PC-3 (cell line): Measurements from ENCODE around the gene FAM131A.

Experiments used
- CTCF ChIP-seq: fragments of 300-600 bp; sonication (generic); conservative IDR thresholded peaks from 2 replicates; pipeline ENCODE4 v1.5.1; 2017; ENCODE audit warnings: antibody characterized with exemption, low read depth, mild to moderate bottlenecking, low read length
- EZH2 ChIP-seq: fragments of 300-600 bp; sonication (generic); IDR thresholded peaks from one replicate; pipeline ENCODE4 v1.6.1; 2017; ENCODE audit warnings: antibody characterized with exemption, mild to moderate bottlenecking, low read length; ENCODE audit not compliant: unreplicated experiment
- EZH2phosphoT487 ChIP-seq: fragments of 300-600 bp; sonication (generic); IDR thresholded peaks from 2 replicates; pipeline ENCODE4 v1.6.1; 2018; ENCODE audit warnings: mild to moderate bottlenecking, antibody characterized with exemption, low read length, borderline replicate concordance

DNA sequence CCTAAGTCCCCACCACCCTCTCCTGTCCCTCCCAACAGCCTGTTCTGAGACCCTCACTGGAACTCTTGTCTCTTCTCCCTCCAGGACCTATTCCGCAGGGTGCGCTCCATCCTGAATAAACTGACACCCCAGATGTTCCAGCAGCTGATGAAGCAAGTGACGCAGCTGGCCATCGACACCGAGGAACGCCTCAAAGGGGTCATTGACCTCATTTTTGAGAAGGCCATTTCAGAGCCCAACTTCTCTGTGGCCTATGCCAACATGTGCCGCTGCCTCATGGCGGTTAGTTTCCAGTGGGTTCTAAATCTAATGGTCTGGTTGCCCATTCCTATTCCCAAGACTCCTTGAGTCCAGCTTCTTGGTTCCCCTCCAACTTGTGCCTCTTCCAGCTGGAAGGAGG, 13.7 kb upstream of the FAM131A start:
- TF ChIP-seq CTCF (no peak), EZH2phosphoT487 (no peak), EZH2 (no peak)
